HEK293T (cell line): ENCODE results near the gene EDA.

Source experiments
- BHLHE40 ChIP-seq: fragments of 450-650 bp; IDR thresholded peaks from 2 replicates; pipeline ENCODE4 v1.6.1; 2016; ENCODE audit warnings: mild to moderate bottlenecking, moderate library complexity, borderline replicate concordance
- CTBP1 ChIP-seq: fragments of 450-650 bp; IDR thresholded peaks from 2 replicates; pipeline ENCODE4 v1.6.1; 2016; ENCODE audit warnings: borderline replicate concordance
- ELF4 ChIP-seq: fragments of 450-650 bp; IDR thresholded peaks from 2 replicates; pipeline ENCODE4 v1.6.1; 2017; ENCODE audit warnings: antibody characterized with exemption
- FOXA1 ChIP-seq: fragments of 450-650 bp; IDR thresholded peaks from 2 replicates; pipeline ENCODE4 v1.6.1; 2016; ENCODE audit warnings: mild to moderate bottlenecking
- FOXK2 ChIP-seq: fragments of 450-650 bp; IDR thresholded peaks from 2 replicates; pipeline ENCODE4 v1.6.1; 2016; ENCODE audit warnings: mild to moderate bottlenecking
- FOXM1 ChIP-seq: fragments of 450-650 bp; IDR thresholded peaks from 2 replicates; pipeline ENCODE4 v1.6.1; 2017; ENCODE audit warnings: mild to moderate bottlenecking, borderline replicate concordance
- HDGF ChIP-seq: fragments of 450-650 bp; IDR thresholded peaks from 2 replicates; pipeline ENCODE4 v1.6.1; 2017; ENCODE audit warnings: antibody characterized with exemption, borderline replicate concordance
- L3MBTL2 ChIP-seq: fragments of 450-650 bp; conservative IDR thresholded peaks from 2 replicates; pipeline ENCODE4 v1.6.1; 2016; ENCODE audit warnings: mild to moderate bottlenecking
- LEF1 ChIP-seq: fragments of 450-650 bp; IDR thresholded peaks from 2 replicates; pipeline ENCODE4 v1.6.1; 2017; ENCODE audit warnings: mild to moderate bottlenecking, borderline replicate concordance
- NFRKB ChIP-seq: fragments of 450-650 bp; IDR thresholded peaks from 2 replicates; pipeline ENCODE4 v1.6.1; 2016; ENCODE audit warnings: mild to moderate bottlenecking, moderate library complexity
- SP1 ChIP-seq: fragments of 450-650 bp; IDR thresholded peaks from 2 replicates; pipeline ENCODE4 v1.6.1; 2017
- SUZ12 ChIP-seq: fragments of 450-650 bp; IDR thresholded peaks from 2 replicates; pipeline ENCODE4 v1.6.1; 2016; ENCODE audit warnings: mild to moderate bottlenecking
- TARDBP ChIP-seq: fragments of 450-650 bp; IDR thresholded peaks from 2 replicates; pipeline ENCODE4 v1.6.1; 2016
- TF ChIP-seq, protein P1 (sequence below): fragments of 450-650 bp; IDR thresholded peaks from 2 replicates; pipeline ENCODE4 v1.6.1; 2016

DNA sequence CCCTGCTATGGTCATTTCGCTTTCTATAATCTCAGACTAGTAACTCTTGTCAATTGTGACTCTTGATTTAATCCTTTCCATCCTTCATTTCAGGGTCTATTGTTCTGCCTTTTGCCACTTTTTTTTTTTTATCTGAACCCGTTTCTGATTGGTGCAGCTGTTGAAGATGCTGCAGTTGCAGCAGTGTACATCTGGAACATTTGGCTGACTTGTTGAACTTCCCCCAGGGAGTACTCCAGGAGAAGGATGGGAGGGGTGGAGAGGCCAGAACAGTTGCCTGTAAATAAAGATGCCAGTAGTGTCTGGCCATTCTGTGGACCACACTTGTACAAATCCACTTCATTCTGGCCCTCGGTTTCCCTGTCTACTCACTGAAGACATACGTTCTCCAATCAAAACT lies 1.0 kb upstream of the EDA start:
- no peak for TF ChIP-seq L3MBTL2
- TF ChIP-seq SP1: no peak
- TF ChIP-seq SUZ12: no peak
- no peak for TF ChIP-seq FOXA1
- TF ChIP-seq BHLHE40: no peak
- TF ChIP-seq TARDBP: no peak
- TF ChIP-seq FOXK2: no peak
- TF ChIP-seq HDGF: no peak
- TF ChIP-seq FOXM1: no peak
- no peak for TF ChIP-seq LEF1
- TF ChIP-seq ELF4: no peak
- no peak for TF ChIP-seq CTBP1
- TF ChIP-seq, protein P1, sequence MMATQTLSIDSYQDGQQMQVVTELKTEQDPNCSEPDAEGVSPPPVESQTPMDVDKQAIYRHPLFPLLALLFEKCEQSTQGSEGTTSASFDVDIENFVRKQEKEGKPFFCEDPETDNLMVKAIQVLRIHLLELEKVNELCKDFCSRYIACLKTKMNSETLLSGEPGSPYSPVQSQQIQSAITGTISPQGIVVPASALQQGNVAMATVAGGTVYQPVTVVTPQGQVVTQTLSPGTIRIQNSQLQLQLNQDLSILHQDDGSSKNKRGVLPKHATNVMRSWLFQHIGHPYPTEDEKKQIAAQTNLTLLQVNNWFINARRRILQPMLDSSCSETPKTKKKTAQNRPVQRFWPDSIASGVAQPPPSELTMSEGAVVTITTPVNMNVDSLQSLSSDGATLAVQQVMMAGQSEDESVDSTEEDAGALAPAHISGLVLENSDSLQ: no peak
- no peak for TF ChIP-seq NFRKB
